Loucy (cell line): ENCODE measurements around the gene FIGN.

Experiments
- EZH2phosphoT487 ChIP-seq: fragments of 200-600 bp; IDR thresholded peaks from 2 replicates; pipeline ENCODE4 v1.6.1; 2018; ENCODE audit warnings: antibody characterized with exemption, mild to moderate bottlenecking, moderate library complexity, borderline replicate concordance
- TF ChIP-seq, protein P1 (sequence below): fragments of 200-600 bp; sonication (generic); conservative IDR thresholded peaks from 2 replicates; pipeline ENCODE4 v1.5.1; 2014; ENCODE audit warnings: mild to moderate bottlenecking, antibody characterized with exemption, low read length

DNA sequence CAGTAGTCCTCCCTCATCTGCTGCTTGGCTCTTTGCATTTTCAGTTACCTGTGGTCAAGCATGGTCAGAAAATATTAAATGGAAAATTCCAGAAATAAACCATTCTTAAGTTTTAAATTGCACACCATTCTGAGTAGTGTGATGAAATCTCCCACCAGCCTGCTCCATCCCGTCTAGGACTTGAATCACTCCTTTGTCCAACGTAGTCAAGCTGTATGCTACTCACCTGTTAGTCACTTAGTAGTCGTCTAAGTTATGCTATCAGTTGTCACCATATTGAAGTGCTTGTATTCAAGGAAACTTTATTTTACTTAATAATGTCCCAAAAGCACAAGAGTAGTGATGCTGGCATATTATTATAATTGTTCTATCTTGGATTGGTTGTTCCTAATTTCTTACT, 172.5 kb downstream of the FIGN start:
- TF ChIP-seq, protein P1, sequence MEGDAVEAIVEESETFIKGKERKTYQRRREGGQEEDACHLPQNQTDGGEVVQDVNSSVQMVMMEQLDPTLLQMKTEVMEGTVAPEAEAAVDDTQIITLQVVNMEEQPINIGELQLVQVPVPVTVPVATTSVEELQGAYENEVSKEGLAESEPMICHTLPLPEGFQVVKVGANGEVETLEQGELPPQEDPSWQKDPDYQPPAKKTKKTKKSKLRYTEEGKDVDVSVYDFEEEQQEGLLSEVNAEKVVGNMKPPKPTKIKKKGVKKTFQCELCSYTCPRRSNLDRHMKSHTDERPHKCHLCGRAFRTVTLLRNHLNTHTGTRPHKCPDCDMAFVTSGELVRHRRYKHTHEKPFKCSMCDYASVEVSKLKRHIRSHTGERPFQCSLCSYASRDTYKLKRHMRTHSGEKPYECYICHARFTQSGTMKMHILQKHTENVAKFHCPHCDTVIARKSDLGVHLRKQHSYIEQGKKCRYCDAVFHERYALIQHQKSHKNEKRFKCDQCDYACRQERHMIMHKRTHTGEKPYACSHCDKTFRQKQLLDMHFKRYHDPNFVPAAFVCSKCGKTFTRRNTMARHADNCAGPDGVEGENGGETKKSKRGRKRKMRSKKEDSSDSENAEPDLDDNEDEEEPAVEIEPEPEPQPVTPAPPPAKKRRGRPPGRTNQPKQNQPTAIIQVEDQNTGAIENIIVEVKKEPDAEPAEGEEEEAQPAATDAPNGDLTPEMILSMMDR: no peak
- no peak for TF ChIP-seq EZH2phosphoT487
